ENCODE measurements around the gene CA11. TPM values are rescaled to one million over a fixed set of nuclear protein-coding genes. Genes with fewer than 3 reads are reported as not detected.

CA11 gene
- total RNA-seq, 1 donor from 2014 or later: not detected

DNA sequence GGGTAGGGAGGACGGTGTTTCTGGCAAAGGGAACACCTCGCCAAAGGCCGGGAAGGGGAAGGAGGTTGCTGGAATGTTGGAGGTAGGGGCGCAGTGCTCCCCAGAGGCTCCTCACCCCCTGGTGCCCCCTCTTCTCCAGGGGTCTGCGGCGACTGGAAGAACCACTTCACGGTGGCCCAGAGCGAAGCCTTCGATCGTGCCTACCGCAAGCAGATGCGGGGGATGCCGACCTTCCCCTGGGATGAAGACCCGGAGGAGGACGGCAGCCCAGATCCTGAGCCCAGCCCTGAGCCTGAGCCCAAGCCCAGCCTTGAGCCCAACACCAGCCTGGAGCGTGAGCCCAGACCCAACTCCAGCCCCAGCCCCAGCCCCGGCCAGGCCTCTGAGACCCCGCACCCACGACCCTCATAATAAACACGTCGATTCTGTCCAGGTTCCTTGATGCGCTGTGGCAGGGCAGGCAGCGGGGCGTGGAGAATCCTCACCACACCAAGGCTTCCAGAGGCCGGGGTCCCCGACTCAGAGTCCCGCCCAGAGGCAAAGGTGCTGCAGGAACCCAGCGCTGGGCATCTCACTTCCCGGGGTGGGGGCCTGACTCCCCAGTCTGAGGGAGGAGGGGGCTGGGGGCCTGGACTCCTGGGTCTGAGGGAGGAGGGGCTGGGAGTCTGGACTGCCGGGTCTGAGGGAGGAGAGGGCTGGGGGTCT lies 46.8 kb downstream of the CA11 start:
- no peak for TF ChIP-seq CTCF (IDR thresholded peaks at IDR 0.05)
- no peak overlapping the region for H3K27ac ChIP-seq
- H3K4me1 ChIP-seq: no peaks in the 10 kb centered on the region
- DNase-seq (ENCODE audit: low spot score in 2 of 2): no peak
- H3K27me3 ChIP-seq: no peaks in the 10 kb centered on the region
- no peaks in the 10 kb centered on the region for H3K36me3 ChIP-seq
- H3K9me3 ChIP-seq: no peaks in the 10 kb centered on the region
- H3K4me3 ChIP-seq: no peak overlapping the region
- intact Hi-C loops (cut with DNase I): no loop called here

GRCh38 chr19:48596679-48597465 lies 49.1 kb downstream of the CA11 start:
- Histone ChIP-seq H3K4me3 (no peak overlapping the region), H3K4me1 (no peaks in the 10 kb centered on the region), H3K27me3 (no peaks in the 10 kb centered on the region), H3K36me3 (no peaks in the 10 kb centered on the region), H3K27ac (no peak overlapping the region), H3K9me3 (no peaks in the 10 kb centered on the region)
- DNase-seq (ENCODE audit: low spot score in 2 of 2): no peak
- no peak for TF ChIP-seq CTCF (IDR thresholded peaks at IDR 0.05)
- intact Hi-C loops (cut with DNase I): no loop called here

- H3K36me3 ChIP-seq: no peaks in the 10 kb centered on the region
- H3K27me3 ChIP-seq: no peaks in the 10 kb centered on the region
- no peaks in the 10 kb centered on the region for H3K4me1 ChIP-seq
- H3K4me3 ChIP-seq: no peak overlapping the region
- intact Hi-C loops (cut with DNase I): no loop called here
- no peak for DNase-seq (ENCODE audit: low spot score in 2 of 2)
- H3K9me3 ChIP-seq: no peaks in the 10 kb centered on the region
- H3K27ac ChIP-seq: no peak overlapping the region
- TF ChIP-seq CTCF (IDR thresholded peaks at IDR 0.05): no peak
Observed at GRCh38 chr19:48596237-48596636, 49.8 kb downstream of the CA11 start.

DNA sequence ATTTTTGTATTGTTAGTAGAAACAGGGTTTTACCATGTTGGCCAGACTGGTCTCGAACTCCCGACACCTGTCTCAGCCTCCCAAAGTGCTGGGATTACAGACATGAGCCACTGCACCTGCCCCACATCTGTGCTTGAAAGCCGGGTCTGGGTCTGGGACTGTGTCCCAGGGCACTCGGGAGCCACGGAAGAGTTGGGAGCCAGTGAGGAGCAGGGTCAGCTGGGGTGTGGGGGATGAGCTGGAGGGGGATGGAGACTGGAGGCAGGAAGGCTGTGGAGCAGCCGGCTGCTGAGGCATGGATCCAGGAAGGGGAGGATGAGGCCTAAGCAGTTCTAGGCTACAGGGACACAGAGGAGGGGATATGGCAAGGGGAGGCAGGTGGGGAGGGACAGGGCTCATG lies 50.2 kb downstream of the CA11 start:
- Histone ChIP-seq H3K9me3 (no peaks in the 10 kb centered on the region), H3K27ac (no peak overlapping the region), H3K4me3 (no peak overlapping the region), H3K27me3 (no peaks in the 10 kb centered on the region), H3K4me1 (no peaks in the 10 kb centered on the region), H3K36me3 (no peaks in the 10 kb centered on the region)
- no peak for TF ChIP-seq CTCF (IDR thresholded peaks at IDR 0.05)
- intact Hi-C loops (cut with DNase I): no loop called here
- DNase-seq (ENCODE audit: low spot score in 2 of 2): no peak

DNA sequence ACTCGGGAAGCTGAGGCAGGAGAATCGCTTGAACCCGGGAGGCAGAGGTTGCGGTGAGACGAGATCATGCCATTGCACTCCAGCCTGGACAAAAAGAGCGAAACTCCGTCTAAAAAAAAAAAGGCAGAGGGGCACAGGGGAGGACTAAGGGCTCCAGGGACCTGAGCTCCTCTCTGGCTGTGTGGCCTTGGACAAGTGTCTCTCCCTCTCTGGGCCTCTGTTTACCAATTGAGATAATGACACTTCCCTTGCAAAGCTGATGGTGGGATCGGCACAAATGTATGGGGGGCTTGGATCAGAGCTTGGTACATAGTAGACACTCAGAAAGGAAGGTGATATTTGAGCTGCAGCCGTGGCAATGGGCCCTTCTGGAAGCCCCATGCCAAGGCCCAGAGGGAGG lies 50.8 kb downstream of the CA11 start:
- no peaks in the 10 kb centered on the region for H3K9me3 ChIP-seq
- H3K27me3 ChIP-seq: no peaks in the 10 kb centered on the region
- H3K27ac ChIP-seq: no peak overlapping the region
- no peak for DNase-seq (ENCODE audit: low spot score in 2 of 2)
- no peaks in the 10 kb centered on the region for H3K4me1 ChIP-seq
- H3K4me3 ChIP-seq: no peak overlapping the region
- intact Hi-C loops (cut with DNase I): no loop called here
- no peak for TF ChIP-seq CTCF (IDR thresholded peaks at IDR 0.05)
- H3K36me3 ChIP-seq: no peaks in the 10 kb centered on the region
